HepG2 (cell line): ENCODE data around the gene TIMP3. TPM values are rescaled to one million over a fixed set of nuclear protein-coding genes. Genes with fewer than 3 reads are reported as not detected.

ENCODE experiments used
- ASH2L ChIP-seq: fragments of 300-600, 200-600 bp; sonication (generic); IDR thresholded peaks from 2 replicates; pipeline ENCODE4 v1.7.0; 2017; ENCODE audit warnings: low read depth, mild to moderate bottlenecking, moderate library complexity, mixed read lengths, low read length; ENCODE audit not compliant: insufficient read length
- ATAD3A ChIP-seq: sonication (generic); formaldehyde crosslinking; IDR thresholded peaks from 2 replicates; pipeline ENCODE4 v1.4.0; 2020; ENCODE audit warnings: missing genetic modification reagents
- CHD4 ChIP-seq: fragments of 200-600 bp; sonication (generic); IDR thresholded peaks from 2 replicates; pipeline ENCODE4 v1.7.0; 2017; ENCODE audit warnings: mild to moderate bottlenecking, low read length, borderline replicate concordance
- FOSL2 ChIP-seq: sonication (generic); formaldehyde crosslinking; IDR thresholded peaks from 2 replicates; pipeline ENCODE4 v1.4.0; 2020; ENCODE audit warnings: missing genetic modification reagents
- GATAD1 ChIP-seq: IDR thresholded peaks from 2 replicates; pipeline ENCODE4 v1.6.1; 2016; ENCODE audit warnings: missing genetic modification reagents, missing compliant biosample characterization
- ISL2 ChIP-seq: sonication (generic); formaldehyde crosslinking; IDR thresholded peaks from 2 replicates; pipeline ENCODE4 v1.5.0; 2020; ENCODE audit warnings: missing genetic modification reagents
- JUN ChIP-seq: sonication (generic); formaldehyde crosslinking; IDR thresholded peaks from 2 replicates; pipeline ENCODE4 v1.4.0; 2020; ENCODE audit warnings: mild to moderate bottlenecking, missing genetic modification reagents
- MEIS2 ChIP-seq: sonication (generic); formaldehyde crosslinking; IDR thresholded peaks from 2 replicates; pipeline ENCODE4 v1.9.0; 2021; ENCODE audit warnings: mild to moderate bottlenecking, missing genetic modification reagents
- MYNN ChIP-seq: sonication (generic); formaldehyde crosslinking; IDR thresholded peaks from 2 replicates; pipeline ENCODE4 v1.4.0; 2020; ENCODE audit warnings: mild to moderate bottlenecking, low read depth, missing genetic modification reagents
- RAD51 ChIP-seq: fragments of 450-650 bp; IDR thresholded peaks from 2 replicates; pipeline ENCODE4 v1.6.1; 2016; ENCODE audit warnings: borderline replicate concordance
- SALL2 ChIP-seq: sonication (generic); formaldehyde crosslinking; IDR thresholded peaks from 2 replicates; pipeline ENCODE4 v1.8.1; 2023; ENCODE audit warnings: mild to moderate bottlenecking, missing genetic modification reagents, inconsistent platforms
- SP140L ChIP-seq: sonication (generic); formaldehyde crosslinking; IDR thresholded peaks from 2 replicates; pipeline ENCODE4 v1.4.0; 2020; ENCODE audit warnings: missing genetic modification reagents, borderline replicate concordance
- TERF1 ChIP-seq: sonication (generic); formaldehyde crosslinking; IDR thresholded peaks from 2 replicates; pipeline ENCODE4 v1.8.0; 2022; ENCODE audit warnings: mild to moderate bottlenecking, missing genetic modification reagents, moderate library complexity
- THAP11 ChIP-seq: IDR thresholded peaks from 2 replicates; pipeline ENCODE4 v1.6.1; 2016; ENCODE audit warnings: missing biosample characterization, missing genetic modification reagents
- TOE1 ChIP-seq: sonication (generic); formaldehyde crosslinking; IDR thresholded peaks from 2 replicates; pipeline ENCODE4 v1.4.0; 2020; ENCODE audit warnings: mild to moderate bottlenecking, missing genetic modification reagents
- U2AF1 ChIP-seq: fragments of 200-400 bp; formaldehyde crosslinking; optimal IDR thresholded peaks from 2 replicates; pipeline ENCODE3; 2017; ENCODE audit warnings: mild to moderate bottlenecking, low read depth, low read length
- ZFAT ChIP-seq: sonication (generic); formaldehyde crosslinking; conservative IDR thresholded peaks from 2 replicates; pipeline ENCODE4 v1.8.1; 2023; ENCODE audit warnings: missing genetic modification reagents, inconsistent platforms
- ZGPAT ChIP-seq: IDR thresholded peaks from 2 replicates; pipeline ENCODE4 v1.6.1; 2016; ENCODE audit warnings: mild to moderate bottlenecking
- ZNF12 ChIP-seq: sonication (generic); formaldehyde crosslinking; IDR thresholded peaks from 2 replicates; pipeline ENCODE4 v1.5.0; 2020; ENCODE audit warnings: missing genetic modification reagents
- ZNF225 ChIP-seq: sonication (generic); formaldehyde crosslinking; IDR thresholded peaks from 2 replicates; pipeline ENCODE4 v1.4.0; 2020; ENCODE audit warnings: mild to moderate bottlenecking, missing genetic modification reagents
- ZNF557 ChIP-seq: sonication (generic); formaldehyde crosslinking; IDR thresholded peaks from 2 replicates; pipeline ENCODE4 v1.4.0; 2020; ENCODE audit warnings: missing genetic modification reagents
- polyA plus RNA-seq, 8 experiments: library from polyadenylated mRNA; depleted of rRNA in 3 of 8; stranded (reverse) in 7 of 8; unstranded in 1 of 8; fragments of >200 nt; fragmentation: Illumina TruSeq in 4 of 8; extraction: Trizol in 4 of 8; gene quantifications; 2 replicates each; pipeline versions ENCODE4 v1.2.1 to v1.2.3, GENCODE V29; 2011 to 2016; ENCODE audit warnings: low read depth in 4 of 8, missing spikeins in 1 of 8, mixed read lengths in 1 of 8; ENCODE audit not compliant: insufficient read depth in 1 of 8
- total RNA-seq, 5 experiments: library from RNA; depleted of rRNA; stranded (reverse); fragments of >200 nt; fragmentation: Illumina TruSeq; extraction: Trizol; gene quantifications; 2 replicates each; pipeline ENCODE4 v1.2.3, GENCODE V29; 2016; ENCODE audit warnings: low read depth in 1 of 5
- TF ChIP-seq, protein P1 (sequence below): sonication (generic); formaldehyde crosslinking; IDR thresholded peaks from 2 replicates; pipeline ENCODE4 v1.4.0; 2020; ENCODE audit warnings: mild to moderate bottlenecking, missing genetic modification reagents
- TF ChIP-seq, protein P2 (sequence below): sonication (generic); formaldehyde crosslinking; IDR thresholded peaks from 2 replicates; pipeline ENCODE4 v1.9.0; 2021; ENCODE audit warnings: missing genetic modification reagents, borderline replicate concordance
- TF ChIP-seq, protein P3 (sequence below): sonication (generic); formaldehyde crosslinking; IDR thresholded peaks from 2 replicates; pipeline ENCODE4 v1.8.0; 2022; ENCODE audit warnings: low read depth, missing genetic modification reagents

Gene TIMP3
- total and polyA plus RNA-seq, 2 of the 13 experiments (the other 11 are each of a cell fraction or from before 2014, with no cell fraction given), result 57.3 to 86.6 TPM

- TF ChIP-seq MYNN (CRISPR knock-in tag) (no peak), RAD51 (no peak), ZNF12 (CRISPR knock-in tag) (no peak), ZNF225 (CRISPR knock-in tag) (no peak), SP140L (0 out of 2 replicates have a peak, but pooled peaks have one; percentile 38), FOSL2 (CRISPR knock-in tag) (peak; percentile 13; the same call in 1 of the 2 replicates), ATAD3A (CRISPR knock-in tag) (no peak), ZGPAT (CRISPR knock-in tag) (peak; percentile 57; the same call in 1 of the 2 replicates), U2AF1 (no peak), GATAD1 (CRISPR knock-in tag) (peak; percentile 29; the same call in 1 of the 2 replicates), TERF1 (CRISPR knock-in tag) (no peak), TOE1 (no peak), ZNF557 (CRISPR knock-in tag) (no peak), MEIS2 (CRISPR knock-in tag) (no peak), CHD4 (peak; percentile 83; the same call in 1 of the 2 replicates), SALL2 (CRISPR knock-in tag) (no peak), ZFAT (CRISPR knock-in tag) (no peak), ISL2 (CRISPR knock-in tag) (peak; percentile 68; the same call in 1 of the 2 replicates), JUN (CRISPR knock-in tag) (no peak), ASH2L (peak; percentile 59), THAP11 (peak; percentile 46)
- TF ChIP-seq, protein P1, sequence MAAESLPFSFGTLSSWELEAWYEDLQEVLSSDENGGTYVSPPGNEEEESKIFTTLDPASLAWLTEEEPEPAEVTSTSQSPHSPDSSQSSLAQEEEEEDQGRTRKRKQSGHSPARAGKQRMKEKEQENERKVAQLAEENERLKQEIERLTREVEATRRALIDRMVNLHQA (CRISPR knock-in tag), result no peak
- TF ChIP-seq, protein P2, sequence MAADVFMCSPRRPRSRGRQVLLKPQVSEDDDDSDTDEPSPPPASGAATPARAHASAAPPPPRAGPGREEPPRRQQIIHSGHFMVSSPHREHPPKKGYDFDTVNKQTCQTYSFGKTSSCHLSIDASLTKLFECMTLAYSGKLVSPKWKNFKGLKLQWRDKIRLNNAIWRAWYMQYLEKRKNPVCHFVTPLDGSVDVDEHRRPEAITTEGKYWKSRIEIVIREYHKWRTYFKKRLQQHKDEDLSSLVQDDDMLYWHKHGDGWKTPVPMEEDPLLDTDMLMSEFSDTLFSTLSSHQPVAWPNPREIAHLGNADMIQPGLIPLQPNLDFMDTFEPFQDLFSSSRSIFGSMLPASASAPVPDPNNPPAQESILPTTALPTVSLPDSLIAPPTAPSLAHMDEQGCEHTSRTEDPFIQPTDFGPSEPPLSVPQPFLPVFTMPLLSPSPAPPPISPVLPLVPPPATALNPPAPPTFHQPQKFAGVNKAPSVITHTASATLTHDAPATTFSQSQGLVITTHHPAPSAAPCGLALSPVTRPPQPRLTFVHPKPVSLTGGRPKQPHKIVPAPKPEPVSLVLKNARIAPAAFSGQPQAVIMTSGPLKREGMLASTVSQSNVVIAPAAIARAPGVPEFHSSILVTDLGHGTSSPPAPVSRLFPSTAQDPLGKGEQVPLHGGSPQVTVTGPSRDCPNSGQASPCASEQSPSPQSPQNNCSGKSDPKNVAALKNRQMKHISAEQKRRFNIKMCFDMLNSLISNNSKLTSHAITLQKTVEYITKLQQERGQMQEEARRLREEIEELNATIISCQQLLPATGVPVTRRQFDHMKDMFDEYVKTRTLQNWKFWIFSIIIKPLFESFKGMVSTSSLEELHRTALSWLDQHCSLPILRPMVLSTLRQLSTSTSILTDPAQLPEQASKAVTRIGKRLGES (CRISPR knock-in tag), result no peak
- TF ChIP-seq, protein P3, sequence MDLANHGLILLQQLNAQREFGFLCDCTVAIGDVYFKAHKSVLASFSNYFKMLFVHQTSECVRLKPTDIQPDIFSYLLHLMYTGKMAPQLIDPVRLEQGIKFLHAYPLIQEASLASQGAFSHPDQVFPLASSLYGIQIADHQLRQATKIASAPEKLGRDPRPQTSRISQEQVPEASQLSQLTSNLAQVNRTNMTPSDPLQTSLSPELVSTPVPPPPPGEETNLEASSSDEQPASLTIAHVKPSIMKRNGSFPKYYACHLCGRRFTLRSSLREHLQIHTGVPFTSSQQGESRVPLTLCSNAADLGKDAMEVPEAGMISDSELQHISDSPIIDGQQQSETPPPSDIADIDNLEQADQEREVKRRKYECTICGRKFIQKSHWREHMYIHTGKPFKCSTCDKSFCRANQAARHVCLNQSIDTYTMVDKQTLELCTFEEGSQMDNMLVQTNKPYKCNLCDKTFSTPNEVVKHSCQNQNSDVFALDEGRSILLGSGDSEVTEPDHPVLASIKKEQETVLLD (CRISPR knock-in tag), result no peak
Measured at GRCh38 chr22:32789797-32790620, 11.5 kb upstream of the TIMP3 start (continued).
